K562 (cell line): ENCODE results near the gene DKKL1. TPM values are rescaled to one million over a fixed set of nuclear protein-coding genes. Genes with fewer than 3 reads are reported as not detected.

Experiments used
- CBFB ChIP-seq: sonication (generic); formaldehyde crosslinking; IDR thresholded peaks from 2 replicates; pipeline ENCODE4 v1.4.0; 2020; ENCODE audit warnings: mild to moderate bottlenecking, missing genetic modification reagents
- CHD4 ChIP-seq: fragments of 200-600 bp; sonication (generic); IDR thresholded peaks from 3 replicates; pipeline ENCODE4 v1.6.1; 2012; ENCODE audit warnings: low read depth, mild to moderate bottlenecking, mixed read lengths, low read length, inconsistent platforms; ENCODE audit not compliant: insufficient read depth, insufficient replicate concordance, poor library complexity, severe bottlenecking
- E2F3 ChIP-seq: fragments of 250-450 bp; sonication (Bioruptor Pico); IDR thresholded peaks from 2 replicates; pipeline ENCODE4 v1.4.0; 2020; ENCODE audit warnings: mild to moderate bottlenecking
- HNRNPK ChIP-seq: fragments of 200-400 bp; formaldehyde crosslinking; IDR thresholded peaks from one replicate; pipeline ENCODE4 v1.6.1; 2018; ENCODE audit warnings: mild to moderate bottlenecking, low read depth, low read length; ENCODE audit not compliant: poor library complexity, severe bottlenecking
- KLF13 ChIP-seq: fragments of 450-650 bp; IDR thresholded peaks from 2 replicates; pipeline ENCODE4 v1.6.1; 2016; ENCODE audit warnings: missing genetic modification characterization, low read depth, mild to moderate bottlenecking, missing compliant biosample characterization, moderate library complexity, borderline replicate concordance
- NCOR1 ChIP-seq: fragments of 450-650 bp; IDR thresholded peaks from 2 replicates; pipeline ENCODE4 v1.6.1; 2016; ENCODE audit warnings: mild to moderate bottlenecking, moderate library complexity
- NR2F6 ChIP-seq: fragments of 450-650 bp; formaldehyde crosslinking; IDR thresholded peaks from 2 replicates; pipeline ENCODE4 v1.4.0; 2020; ENCODE audit warnings: mild to moderate bottlenecking
- PTRF ChIP-seq: fragments of 450-650 bp; IDR thresholded peaks from 2 replicates; pipeline ENCODE4 v1.6.1; 2016; ENCODE audit warnings: mild to moderate bottlenecking, missing genetic modification characterization, missing compliant biosample characterization
- SMAD1 ChIP-seq: fragments of 150-350 bp; IDR thresholded peaks from 2 replicates; pipeline ENCODE4 v1.6.1; 2014; ENCODE audit warnings: low read length, low read depth; ENCODE audit not compliant: partially characterized antibody
- TAF9B ChIP-seq: fragments of 450-650 bp; IDR thresholded peaks from 2 replicates; pipeline ENCODE4 v1.6.1; 2018; ENCODE audit warnings: mild to moderate bottlenecking; ENCODE audit not compliant: partially characterized antibody
- TSC22D4 ChIP-seq: fragments of 450-650 bp; IDR thresholded peaks from 2 replicates; pipeline ENCODE4 v1.6.1; 2016; ENCODE audit warnings: missing genetic modification characterization, missing biosample characterization, control low read depth
- ZFX ChIP-seq: sonication (generic); formaldehyde crosslinking; IDR thresholded peaks from 2 replicates; pipeline ENCODE4 v1.8.0; 2022; ENCODE audit warnings: mild to moderate bottlenecking, missing genetic modification reagents, moderate library complexity
- ZKSCAN1 ChIP-seq: fragments of 150-350 bp; IDR thresholded peaks from 2 replicates; pipeline ENCODE4 v1.6.1; 2016; ENCODE audit warnings: low read depth, low read length
- ZKSCAN3 ChIP-seq: fragments of 250-450 bp; sonication (Bioruptor Pico); IDR thresholded peaks from 2 replicates; pipeline ENCODE4 v1.4.0; 2020
- ZNF133 ChIP-seq: fragments of 250-450 bp; sonication (Bioruptor Pico); IDR thresholded peaks from 2 replicates; pipeline ENCODE4 v1.4.0; 2020; ENCODE audit warnings: mild to moderate bottlenecking
- ZNF224 ChIP-seq: sonication (generic); formaldehyde crosslinking; IDR thresholded peaks from 2 replicates; pipeline ENCODE4 v1.8.0; 2022; ENCODE audit warnings: mild to moderate bottlenecking, missing genetic modification reagents
- ZNF586 ChIP-seq: fragments of 450-650 bp; formaldehyde crosslinking; conservative IDR thresholded peaks from 2 replicates; pipeline ENCODE4 v1.4.0; 2020; ENCODE audit warnings: mild to moderate bottlenecking, moderate library complexity
- polyA plus RNA-seq, 8 experiments: library from polyadenylated mRNA; depleted of rRNA in 4 of 8; stranded (reverse) in 5 of 8; unstranded in 3 of 8; fragments of >200 nt; fragmentation: Nextera tagmentation in 2 of 8; fragmentation: Illumina TruSeq in 1 of 8; extraction: Ambion mirVana in 2 of 8; extraction: Trizol in 1 of 8; gene quantifications; 2 replicates each; pipeline versions ENCODE4 v1.2.1 to v1.2.3, GENCODE V29; 2011 to 2014; ENCODE audit warnings: inconsistent platforms in 1 of 8, missing spikeins in 1 of 8
- total RNA-seq, 7 experiments: library from RNA; depleted of rRNA in 6 of 7; stranded (reverse); fragments of >200 nt in 6 of 7; fragmentation: Illumina TruSeq in 2 of 7; extraction: Trizol in 2 of 7; gene quantifications; 2 replicates each; pipeline versions ENCODE4 v1.2.1 to v1.2.3, GENCODE V29; 2011 to 2021; ENCODE audit warnings: low replicate concordance in 1 of 7
- TF ChIP-seq, protein P1 (sequence below): sonication (generic); formaldehyde crosslinking; IDR thresholded peaks from 2 replicates; pipeline ENCODE4 v1.8.0; 2022; ENCODE audit warnings: missing genetic modification reagents, mild to moderate bottlenecking, borderline replicate concordance
- TF ChIP-seq, protein P2 (sequence below), 2 experiments: fragments of 150-350 bp in 1 of 2; IDR thresholded peaks; 2 replicates each; pipeline ENCODE4 v1.6.1; 2012 to 2016; ENCODE audit warnings: low read depth in 2 of 2, low read length in 2 of 2, mild to moderate bottlenecking in 1 of 2, moderate library complexity in 1 of 2
- TF ChIP-seq, protein P3 (sequence below): fragments of 450-650 bp; conservative IDR thresholded peaks from 2 replicates; pipeline ENCODE4 v1.6.1; 2016; ENCODE audit warnings: missing genetic modification characterization, low read depth, mild to moderate bottlenecking, missing compliant biosample characterization, moderate library complexity
- TF ChIP-seq, protein P4 (sequence below): fragments of 450-650 bp; formaldehyde crosslinking; conservative IDR thresholded peaks from 2 replicates; pipeline ENCODE4 v1.4.0; 2022; ENCODE audit warnings: mild to moderate bottlenecking, missing genetic modification characterization

Gene DKKL1
- total and polyA plus RNA-seq, 9 of the 15 experiments (the other 6 are each of a cell fraction or from before 2014, with no cell fraction given), result 0.15 to 1.7 (median 0.52) TPM

DNA sequence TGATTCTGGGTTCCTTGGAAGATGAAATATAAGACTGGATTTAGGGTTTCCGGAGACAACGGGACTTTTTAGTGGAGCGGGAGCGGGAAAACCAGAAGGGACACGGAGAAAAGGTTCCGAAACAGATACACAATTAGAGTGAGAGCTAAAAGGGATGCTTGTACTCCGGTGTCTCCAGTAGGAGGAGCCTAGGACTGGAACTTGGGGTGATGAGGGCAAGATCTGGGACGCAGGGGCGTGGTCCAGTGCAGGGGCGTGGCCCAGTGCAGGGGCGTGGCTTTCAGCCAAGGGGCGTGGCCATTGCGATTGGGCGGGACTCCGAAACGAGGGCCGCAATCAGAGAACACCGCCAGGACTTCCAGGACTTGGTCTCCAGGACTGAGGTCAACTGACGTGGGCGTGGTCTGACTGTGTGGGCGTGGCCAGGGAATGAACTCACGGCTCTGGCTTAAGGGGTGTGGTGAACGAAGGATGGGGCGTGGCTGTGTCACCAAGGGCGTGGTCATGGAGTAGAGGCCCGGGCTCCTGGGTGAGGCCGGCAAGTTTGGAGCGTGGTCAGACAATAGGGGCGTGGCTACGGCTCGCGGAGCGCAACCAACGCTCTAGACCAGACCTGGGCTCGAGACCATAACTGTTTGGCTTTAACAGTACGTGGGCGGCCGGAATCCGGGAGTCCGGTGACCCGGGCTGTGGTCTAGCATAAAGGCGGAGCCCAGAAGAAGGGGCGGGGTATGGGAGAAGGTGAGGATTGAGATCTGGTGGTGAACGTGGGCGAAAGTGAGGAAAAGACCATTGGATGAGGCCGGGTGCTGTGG is at the start of gene DKKL1 (continued):
- TF ChIP-seq, protein P1, sequence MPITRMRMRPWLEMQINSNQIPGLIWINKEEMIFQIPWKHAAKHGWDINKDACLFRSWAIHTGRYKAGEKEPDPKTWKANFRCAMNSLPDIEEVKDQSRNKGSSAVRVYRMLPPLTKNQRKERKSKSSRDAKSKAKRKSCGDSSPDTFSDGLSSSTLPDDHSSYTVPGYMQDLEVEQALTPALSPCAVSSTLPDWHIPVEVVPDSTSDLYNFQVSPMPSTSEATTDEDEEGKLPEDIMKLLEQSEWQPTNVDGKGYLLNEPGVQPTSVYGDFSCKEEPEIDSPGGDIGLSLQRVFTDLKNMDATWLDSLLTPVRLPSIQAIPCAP, result no peak
- TF ChIP-seq TAF9B, result no peak
- TF ChIP-seq ZNF586 (CRISPR knock-in tag), result no peak
- no peak for TF ChIP-seq E2F3 (CRISPR knock-in tag)
- no peak for TF ChIP-seq HNRNPK
- TF ChIP-seq KLF13 (tag), result 0 out of 2 replicates have a peak, but pooled peaks have one; percentile 21
- TF ChIP-seq, protein P2, sequence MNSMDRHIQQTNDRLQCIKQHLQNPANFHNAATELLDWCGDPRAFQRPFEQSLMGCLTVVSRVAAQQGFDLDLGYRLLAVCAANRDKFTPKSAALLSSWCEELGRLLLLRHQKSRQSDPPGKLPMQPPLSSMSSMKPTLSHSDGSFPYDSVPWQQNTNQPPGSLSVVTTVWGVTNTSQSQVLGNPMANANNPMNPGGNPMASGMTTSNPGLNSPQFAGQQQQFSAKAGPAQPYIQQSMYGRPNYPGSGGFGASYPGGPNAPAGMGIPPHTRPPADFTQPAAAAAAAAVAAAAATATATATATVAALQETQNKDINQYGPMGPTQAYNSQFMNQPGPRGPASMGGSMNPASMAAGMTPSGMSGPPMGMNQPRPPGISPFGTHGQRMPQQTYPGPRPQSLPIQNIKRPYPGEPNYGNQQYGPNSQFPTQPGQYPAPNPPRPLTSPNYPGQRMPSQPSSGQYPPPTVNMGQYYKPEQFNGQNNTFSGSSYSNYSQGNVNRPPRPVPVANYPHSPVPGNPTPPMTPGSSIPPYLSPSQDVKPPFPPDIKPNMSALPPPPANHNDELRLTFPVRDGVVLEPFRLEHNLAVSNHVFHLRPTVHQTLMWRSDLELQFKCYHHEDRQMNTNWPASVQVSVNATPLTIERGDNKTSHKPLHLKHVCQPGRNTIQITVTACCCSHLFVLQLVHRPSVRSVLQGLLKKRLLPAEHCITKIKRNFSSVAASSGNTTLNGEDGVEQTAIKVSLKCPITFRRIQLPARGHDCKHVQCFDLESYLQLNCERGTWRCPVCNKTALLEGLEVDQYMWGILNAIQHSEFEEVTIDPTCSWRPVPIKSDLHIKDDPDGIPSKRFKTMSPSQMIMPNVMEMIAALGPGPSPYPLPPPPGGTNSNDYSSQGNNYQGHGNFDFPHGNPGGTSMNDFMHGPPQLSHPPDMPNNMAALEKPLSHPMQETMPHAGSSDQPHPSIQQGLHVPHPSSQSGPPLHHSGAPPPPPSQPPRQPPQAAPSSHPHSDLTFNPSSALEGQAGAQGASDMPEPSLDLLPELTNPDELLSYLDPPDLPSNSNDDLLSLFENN (IDR thresholded peaks at IDR 0.05; ENCODE audit: low read depth in 2 of 2, low read length in 2 of 2), result 0 out of 4 replicates have a peak, but pooled peaks of 1 of the 2 experiments have one; percentile 21
- TF ChIP-seq CBFB (CRISPR knock-in tag), result peak; percentile 85
- no peak for TF ChIP-seq NR2F6
- no peak for TF ChIP-seq TSC22D4
- TF ChIP-seq ZNF133 (CRISPR knock-in tag), result no peak
- TF ChIP-seq NCOR1, result no peak
- TF ChIP-seq, protein P3, sequence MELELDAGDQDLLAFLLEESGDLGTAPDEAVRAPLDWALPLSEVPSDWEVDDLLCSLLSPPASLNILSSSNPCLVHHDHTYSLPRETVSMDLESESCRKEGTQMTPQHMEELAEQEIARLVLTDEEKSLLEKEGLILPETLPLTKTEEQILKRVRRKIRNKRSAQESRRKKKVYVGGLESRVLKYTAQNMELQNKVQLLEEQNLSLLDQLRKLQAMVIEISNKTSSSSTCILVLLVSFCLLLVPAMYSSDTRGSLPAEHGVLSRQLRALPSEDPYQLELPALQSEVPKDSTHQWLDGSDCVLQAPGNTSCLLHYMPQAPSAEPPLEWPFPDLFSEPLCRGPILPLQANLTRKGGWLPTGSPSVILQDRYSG, result no peak
- peak; percentile 13 for TF ChIP-seq SMAD1
- TF ChIP-seq ZKSCAN1, result peak; percentile 75
- no peak for TF ChIP-seq ZNF224 (CRISPR knock-in tag)
- TF ChIP-seq, protein P4, sequence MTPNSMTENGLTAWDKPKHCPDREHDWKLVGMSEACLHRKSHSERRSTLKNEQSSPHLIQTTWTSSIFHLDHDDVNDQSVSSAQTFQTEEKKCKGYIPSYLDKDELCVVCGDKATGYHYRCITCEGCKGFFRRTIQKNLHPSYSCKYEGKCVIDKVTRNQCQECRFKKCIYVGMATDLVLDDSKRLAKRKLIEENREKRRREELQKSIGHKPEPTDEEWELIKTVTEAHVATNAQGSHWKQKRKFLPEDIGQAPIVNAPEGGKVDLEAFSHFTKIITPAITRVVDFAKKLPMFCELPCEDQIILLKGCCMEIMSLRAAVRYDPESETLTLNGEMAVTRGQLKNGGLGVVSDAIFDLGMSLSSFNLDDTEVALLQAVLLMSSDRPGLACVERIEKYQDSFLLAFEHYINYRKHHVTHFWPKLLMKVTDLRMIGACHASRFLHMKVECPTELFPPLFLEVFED (CRISPR knock-in tag), result no peak
- TF ChIP-seq ZKSCAN3 (CRISPR knock-in tag), result no peak
- no peak for TF ChIP-seq CHD4
- TF ChIP-seq PTRF (tag), result no peak
- peak; percentile 71 for TF ChIP-seq ZFX (CRISPR knock-in tag)
